ENCODE results near the gene GIMAP8. TPM values are rescaled to one million over a fixed set of nuclear protein-coding genes. Genes with fewer than 3 reads are reported as not detected.

The GIMAP8 gene
- total RNA-seq, 4 donors from 2014 or later = 7.1 to 18.5 (median 15.4) TPM

GRCh38 chr7:150507947-150508602 is 57.6 kb downstream of the GIMAP8 start:
- Histone ChIP-seq H3K4me3 (no peak overlapping the region), H3K27ac (replicated peaks in 1 of 4) (no peak overlapping the region), H3K9me3 (no peaks in the 10 kb centered on the region), H3K27me3 (no peaks in the 10 kb centered on the region), H3K36me3 (no peaks in the 10 kb centered on the region), H3K4me1 (no peaks in the 10 kb centered on the region)
- no peak for TF ChIP-seq POLR2A (IDR thresholded peaks at IDR 0.05; ENCODE audit: low read depth)
- TF ChIP-seq EP300 (IDR thresholded peaks at IDR 0.05) = no peak
- no peak for TF ChIP-seq POLR2AphosphoS5 (IDR thresholded peaks at IDR 0.05)
- TF ChIP-seq, protein P1, sequence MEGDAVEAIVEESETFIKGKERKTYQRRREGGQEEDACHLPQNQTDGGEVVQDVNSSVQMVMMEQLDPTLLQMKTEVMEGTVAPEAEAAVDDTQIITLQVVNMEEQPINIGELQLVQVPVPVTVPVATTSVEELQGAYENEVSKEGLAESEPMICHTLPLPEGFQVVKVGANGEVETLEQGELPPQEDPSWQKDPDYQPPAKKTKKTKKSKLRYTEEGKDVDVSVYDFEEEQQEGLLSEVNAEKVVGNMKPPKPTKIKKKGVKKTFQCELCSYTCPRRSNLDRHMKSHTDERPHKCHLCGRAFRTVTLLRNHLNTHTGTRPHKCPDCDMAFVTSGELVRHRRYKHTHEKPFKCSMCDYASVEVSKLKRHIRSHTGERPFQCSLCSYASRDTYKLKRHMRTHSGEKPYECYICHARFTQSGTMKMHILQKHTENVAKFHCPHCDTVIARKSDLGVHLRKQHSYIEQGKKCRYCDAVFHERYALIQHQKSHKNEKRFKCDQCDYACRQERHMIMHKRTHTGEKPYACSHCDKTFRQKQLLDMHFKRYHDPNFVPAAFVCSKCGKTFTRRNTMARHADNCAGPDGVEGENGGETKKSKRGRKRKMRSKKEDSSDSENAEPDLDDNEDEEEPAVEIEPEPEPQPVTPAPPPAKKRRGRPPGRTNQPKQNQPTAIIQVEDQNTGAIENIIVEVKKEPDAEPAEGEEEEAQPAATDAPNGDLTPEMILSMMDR (IDR thresholded peaks at IDR 0.05) = no peak
- no peak for DNase-seq (ENCODE audit: extremely low spot score)
- WGBS = 93% methylated on average over 4 of the region's 4 CpGs
- intact Hi-C loops (cut with DNase I) = no loop called here

DNA sequence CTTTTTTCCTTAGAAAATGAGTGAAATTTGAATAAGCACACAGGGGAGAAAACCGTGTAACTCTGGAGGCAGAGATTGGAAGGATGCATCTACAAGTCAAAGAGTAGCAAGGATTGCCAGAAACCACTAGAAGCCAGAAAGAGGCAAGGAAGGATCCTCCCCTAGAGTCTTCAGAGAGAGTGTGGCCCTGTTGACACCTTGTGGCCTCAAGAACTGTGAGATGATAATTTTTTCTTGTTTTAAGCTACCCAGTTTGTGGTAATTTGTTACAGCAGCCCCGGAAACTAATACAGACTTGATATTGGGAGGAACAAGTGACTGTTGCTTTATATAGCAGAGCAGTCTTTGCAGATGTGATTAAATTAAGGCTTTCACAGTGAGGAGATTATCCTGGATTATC is 60.6 kb downstream of the GIMAP8 start:
- Histone ChIP-seq H3K27ac (replicated peaks in 1 of 4) (no peak overlapping the region), H3K4me1 (no peaks in the 10 kb centered on the region), H3K27me3 (no peaks in the 10 kb centered on the region), H3K4me3 (no peak overlapping the region), H3K36me3 (no peaks in the 10 kb centered on the region), H3K9me3 (no peaks in the 10 kb centered on the region)
- intact Hi-C loops (cut with DNase I) = no loop called here
- no peak for DNase-seq (ENCODE audit: extremely low spot score)
- 64% methylated on average over 2 of the region's 2 CpGs for WGBS
- TF ChIP-seq POLR2A (IDR thresholded peaks at IDR 0.05; ENCODE audit: low read depth) = no peak
- TF ChIP-seq POLR2AphosphoS5 (IDR thresholded peaks at IDR 0.05) = no peak
- TF ChIP-seq, protein P1 (IDR thresholded peaks at IDR 0.05) = no peak
- no peak for TF ChIP-seq EP300 (IDR thresholded peaks at IDR 0.05)

GRCh38 chr7:150513758-150514157 is 63.3 kb downstream of the GIMAP8 start:
- Histone ChIP-seq H3K27me3 (no peaks in the 10 kb centered on the region), H3K27ac (replicated peaks in 1 of 4) (peak overlapping the region; percentile 44 to 73 (median 60)), H3K4me3 (peak overlapping the region in 3 of 4 donors; percentile 44 to 58 (median 49)), H3K36me3 (no peaks in the 10 kb centered on the region), H3K9me3 (no peaks in the 10 kb centered on the region), H3K4me1 (no peaks in the 10 kb centered on the region)
- WGBS = 93% methylated on average over 17 of the region's 17 CpGs
- intact Hi-C loops (cut with DNase I) = no loop called here
- no peak for DNase-seq (ENCODE audit: extremely low spot score)
- TF ChIP-seq POLR2A (IDR thresholded peaks at IDR 0.05; ENCODE audit: low read depth) (no peak), EP300 (IDR thresholded peaks at IDR 0.05) (no peak), POLR2AphosphoS5 (IDR thresholded peaks at IDR 0.05) (no peak)
- TF ChIP-seq, protein P1 (IDR thresholded peaks at IDR 0.05) = no peak

- TF ChIP-seq EP300 (IDR thresholded peaks at IDR 0.05) (no peak), POLR2AphosphoS5 (IDR thresholded peaks at IDR 0.05) (peak; percentile 43 to 66)
- TF ChIP-seq, protein P1 (IDR thresholded peaks at IDR 0.05) = no peak
- no peaks in the 10 kb centered on the region for H3K27me3 ChIP-seq
- H3K9me3 ChIP-seq = no peaks in the 10 kb centered on the region
- WGBS = 60% methylated on average over 3 of the region's 3 CpGs
- no peaks in the 10 kb centered on the region for H3K36me3 ChIP-seq
- no peak for DNase-seq (ENCODE audit: extremely low spot score)
- H3K4me1 ChIP-seq = no peaks in the 10 kb centered on the region
- intact Hi-C loops (cut with DNase I) = no loop called here
- H3K27ac ChIP-seq (replicated peaks in 1 of 4) = peak within 1 kb of the TSS; percentile 44 to 73 (median 60)
- H3K4me3 ChIP-seq = peak within 1 kb of the TSS; percentile 44 to 58 (median 48)
Observed at GRCh38 chr7:150514748-150515222, 64.4 kb downstream of the GIMAP8 start, which contains the start of gene GIMAP7. TSS of gene GIMAP7 (plus strand) at chr7:150514872. CDS start at chr7:150519975, 5,103 bp downstream.

All from esophagus muscularis mucosa (tissue), 4 donors.